ENCODE measurements around the gene HOXA4.

HOXA4 gene

GRCh38 chr7:27146491-27147198 lies 16.1 kb upstream of the HOXA4 start:
- no peak for DNase-seq

GRCh38 chr7:27145914-27146412 lies 15.4 kb upstream of the HOXA4 start:
- DNase-seq, result no peak

- DNase-seq, result no peak
These were observed 14.8 kb upstream of the HOXA4 start for GRCh38 chr7:27145165-27145913.

GRCh38 chr7:27144781-27145164 lies 14.2 kb upstream of the HOXA4 start:
- DNase-seq, result no peak

GRCh38 chr7:27143950-27144780 lies 13.6 kb upstream of the HOXA4 start:
- DNase-seq, result no peak

GRCh38 chr7:27143023-27143949 lies 12.7 kb upstream of the HOXA4 start, which contains the start of gene HOXA5:
TSS of gene HOXA5 (minus strand) at chr7:27143681. CDS start at chr7:27143607, 74 bp downstream.
- DNase-seq, result peak in 1 of 2 donors; percentile 52

GRCh38 chr7:27142580-27143022 lies 12.0 kb upstream of the HOXA4 start:
- no peak for DNase-seq

GRCh38 chr7:27141923-27142579 lies 11.5 kb upstream of the HOXA4 start:
- DNase-seq, result no peak

- DNase-seq, result no peak
These were observed 10.8 kb upstream of the HOXA4 start for GRCh38 chr7:27141137-27141922.

- no peak for DNase-seq
These were observed 9.7 kb upstream of the HOXA4 start for GRCh38 chr7:27140126-27140857.

GRCh38 chr7:27139334-27140125 lies 9.0 kb upstream of the HOXA4 start:
- no peak for DNase-seq

GRCh38 chr7:27138985-27139333 lies 8.4 kb upstream of the HOXA4 start:
- DNase-seq, result no peak

GRCh38 chr7:27138472-27138871 lies 7.9 kb upstream of the HOXA4 start:
- DNase-seq, result no peak

- DNase-seq, result no peak
These were observed 7.2 kb upstream of the HOXA4 start for GRCh38 chr7:27137640-27138315.

GRCh38 chr7:27134392-27134791 lies 3.8 kb upstream of the HOXA4 start:
- no peak for DNase-seq

GRCh38 chr7:27133409-27134231 lies 3.1 kb upstream of the HOXA4 start:
- no peak for DNase-seq

GRCh38 chr7:27132978-27133377 lies 2.4 kb upstream of the HOXA4 start:
- no peak for DNase-seq

GRCh38 chr7:27132214-27132613 lies 1.7 kb upstream of the HOXA4 start:
- no peak for DNase-seq
